Fibroblast of lung (primary cell): ENCODE data around the gene DCPS. TPM values are rescaled to one million over a fixed set of nuclear protein-coding genes. Genes with fewer than 3 reads are reported as not detected.
"Not testable (repeated sequence)": the region's sequence is repeated elsewhere in the genome, so short reads cannot be mapped to it uniquely, and the experiment has no call there.

ENCODE experiments used
- DNase-seq, 2 donors: peaks; one replicate each; pipeline versions ENCODE4 v3.0.0 to v3.0.0-alpha.2; 2010; ENCODE audit warnings: low read depth in 2 of 2
- H2AFZ ChIP-seq: 2 replicates; pipeline ENCODE4 v1.5.1; 2012; ENCODE audit warnings: low read length, control low read depth, inconsistent platforms
- H3K27ac ChIP-seq: 2 replicates; pipeline ENCODE4 v1.5.1; 2011; ENCODE audit warnings: low read length, control low read depth; ENCODE audit not compliant: insufficient read depth
- H3K27me3 ChIP-seq: 2 replicates; pipeline ENCODE4 v1.5.1; 2011; ENCODE audit warnings: mild to moderate bottlenecking, low read length; ENCODE audit not compliant: control insufficient read depth, insufficient read depth
- H3K36me3 ChIP-seq: 2 replicates; pipeline ENCODE4 v1.5.1; 2011; ENCODE audit warnings: low read length; ENCODE audit not compliant: control insufficient read depth, insufficient read depth
- H3K4me1 ChIP-seq: 2 replicates; pipeline ENCODE4 v1.5.1; 2011; ENCODE audit warnings: low read length; ENCODE audit not compliant: control insufficient read depth, insufficient read depth; ENCODE audit errors: extremely low read depth
- H3K4me2 ChIP-seq: 2 replicates; pipeline ENCODE4 v1.5.1; 2011; ENCODE audit warnings: low read length, control low read depth; ENCODE audit not compliant: insufficient read depth; ENCODE audit errors: extremely low read depth
- H3K4me3 ChIP-seq, 4 experiments: fragments of 200-600 bp in 1 of 4; sonication (generic) in 1 of 4; replicated peaks in 1 of 4; 2 replicates each; pipeline ENCODE4 v1.5.1; 2011 to 2016; ENCODE audit warnings: low read length in 4 of 4, low read depth in 3 of 4, mild to moderate bottlenecking in 3 of 4, control low read depth in 2 of 4, inconsistent platforms in 1 of 4, mixed read lengths in 1 of 4; ENCODE audit not compliant: insufficient read depth in 1 of 4; ENCODE audit errors: control extremely low read depth in 1 of 4
- H3K79me2 ChIP-seq: 2 replicates; pipeline ENCODE4 v1.5.1; 2012; ENCODE audit warnings: mild to moderate bottlenecking, low read length, inconsistent platforms; ENCODE audit not compliant: control insufficient read depth, insufficient read depth
- H3K9ac ChIP-seq: 2 replicates; pipeline ENCODE4 v1.5.1; 2011; ENCODE audit warnings: mild to moderate bottlenecking, low read length, control low read depth; ENCODE audit not compliant: insufficient read depth
- H3K9me3 ChIP-seq: 2 replicates; pipeline ENCODE4 v1.5.1; 2012; ENCODE audit warnings: low read depth, low read length; ENCODE audit not compliant: control insufficient read depth, insufficient read depth
- H4K20me1 ChIP-seq: 2 replicates; pipeline ENCODE4 v1.5.1; 2011; ENCODE audit warnings: low read length; ENCODE audit not compliant: control insufficient read depth, insufficient read depth; ENCODE audit errors: extremely low read depth
- EZH2 ChIP-seq: IDR thresholded peaks from 2 replicates; pipeline ENCODE4 v1.5.1; 2012; ENCODE audit warnings: low read length, control low read depth, mild to moderate bottlenecking; ENCODE audit errors: missing control alignments
- polyA plus RNA-seq, 2 donors: library from polyadenylated mRNA; depleted of rRNA in 1 of 2; stranded (reverse) in 1 of 2; unstranded in 1 of 2; fragments of >200 nt; gene quantifications; 2 replicates each; pipeline ENCODE4 v1.2.1, GENCODE V29; 2011 to 2012; ENCODE audit warnings: missing spikeins in 1 of 2
- total RNA-seq: library from RNA; depleted of rRNA; stranded (reverse); fragments of >200 nt; gene quantifications from 2 replicates; pipeline ENCODE4 v1.2.1, GENCODE V29; 2014
- TF ChIP-seq, protein P1 (sequence below), 2 donors: IDR thresholded peaks in 1 of 2; conservative IDR thresholded peaks in 1 of 2; 1 replicate in 1 of 2; 2 replicates in 1 of 2; pipeline ENCODE4 v1.5.1; 2011 to 2012; ENCODE audit warnings: low read length in 2 of 2, control low read depth in 1 of 2, inconsistent platforms in 1 of 2, low read depth in 1 of 2, mild to moderate bottlenecking in 1 of 2

The DCPS gene
- total and polyA plus RNA-seq, 2 donors (not counting 1 experiment from before 2014, with no cell fraction given): 13.0 to 22.7 TPM

GRCh38 chr11:126307706-126308105, 3.8 kb downstream of the DCPS start:
- H3K27me3 ChIP-seq: no peaks in the 10 kb centered on the region

GRCh38 chr11:126308271-126308671, 4.4 kb downstream of the DCPS start:
- H4K20me1 ChIP-seq: no peaks in the 10 kb centered on the region
- H3K4me3 ChIP-seq: no peak overlapping the region
- no peaks in the 10 kb centered on the region for H3K9me3 ChIP-seq
- no peak overlapping the region for H3K27ac ChIP-seq
- H3K79me2 ChIP-seq: no peaks in the 10 kb centered on the region
- peaks cover 3% of the 10 kb centered on the region for H3K36me3 ChIP-seq
- peaks cover 2% of the 10 kb centered on the region for H3K4me1 ChIP-seq
- no peak overlapping the region for H3K4me2 ChIP-seq
- no peak for DNase-seq
- no peak overlapping the region for H2AFZ ChIP-seq
- no peaks in the 10 kb centered on the region for H3K27me3 ChIP-seq
- TF ChIP-seq, protein P1, sequence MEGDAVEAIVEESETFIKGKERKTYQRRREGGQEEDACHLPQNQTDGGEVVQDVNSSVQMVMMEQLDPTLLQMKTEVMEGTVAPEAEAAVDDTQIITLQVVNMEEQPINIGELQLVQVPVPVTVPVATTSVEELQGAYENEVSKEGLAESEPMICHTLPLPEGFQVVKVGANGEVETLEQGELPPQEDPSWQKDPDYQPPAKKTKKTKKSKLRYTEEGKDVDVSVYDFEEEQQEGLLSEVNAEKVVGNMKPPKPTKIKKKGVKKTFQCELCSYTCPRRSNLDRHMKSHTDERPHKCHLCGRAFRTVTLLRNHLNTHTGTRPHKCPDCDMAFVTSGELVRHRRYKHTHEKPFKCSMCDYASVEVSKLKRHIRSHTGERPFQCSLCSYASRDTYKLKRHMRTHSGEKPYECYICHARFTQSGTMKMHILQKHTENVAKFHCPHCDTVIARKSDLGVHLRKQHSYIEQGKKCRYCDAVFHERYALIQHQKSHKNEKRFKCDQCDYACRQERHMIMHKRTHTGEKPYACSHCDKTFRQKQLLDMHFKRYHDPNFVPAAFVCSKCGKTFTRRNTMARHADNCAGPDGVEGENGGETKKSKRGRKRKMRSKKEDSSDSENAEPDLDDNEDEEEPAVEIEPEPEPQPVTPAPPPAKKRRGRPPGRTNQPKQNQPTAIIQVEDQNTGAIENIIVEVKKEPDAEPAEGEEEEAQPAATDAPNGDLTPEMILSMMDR (conservative IDR thresholded peaks at IDR 0.05 in 1 of 2, IDR thresholded peaks at IDR 0.05 in 1 of 2; ENCODE audit: low read depth in 1 of 2, low read length in 2 of 2): no peak
- no peak for TF ChIP-seq EZH2
- H3K9ac ChIP-seq: no peak overlapping the region

More at GRCh38 chr11:126307706-126308105, 3.8 kb downstream of the DCPS start:
- peak; percentile 39 to 66 for DNase-seq
- H3K79me2 ChIP-seq: no peaks in the 10 kb centered on the region
- no peak overlapping the region for H2AFZ ChIP-seq
- no peak overlapping the region for H3K4me3 ChIP-seq
- peaks cover 4% of the 10 kb centered on the region for H3K4me1 ChIP-seq
- H3K4me2 ChIP-seq: no peak overlapping the region
- H3K27ac ChIP-seq: no peak overlapping the region
- no peaks in the 10 kb centered on the region for H3K9me3 ChIP-seq
- H4K20me1 ChIP-seq: no peaks in the 10 kb centered on the region
- TF ChIP-seq EZH2: no peak
- TF ChIP-seq, protein P1 (conservative IDR thresholded peaks at IDR 0.05 in 1 of 2, IDR thresholded peaks at IDR 0.05 in 1 of 2; ENCODE audit: low read depth in 1 of 2, low read length in 2 of 2): peak; percentile 43 to 60
- no peak overlapping the region for H3K9ac ChIP-seq
- H3K36me3 ChIP-seq: peaks cover 3% of the 10 kb centered on the region

DNA sequence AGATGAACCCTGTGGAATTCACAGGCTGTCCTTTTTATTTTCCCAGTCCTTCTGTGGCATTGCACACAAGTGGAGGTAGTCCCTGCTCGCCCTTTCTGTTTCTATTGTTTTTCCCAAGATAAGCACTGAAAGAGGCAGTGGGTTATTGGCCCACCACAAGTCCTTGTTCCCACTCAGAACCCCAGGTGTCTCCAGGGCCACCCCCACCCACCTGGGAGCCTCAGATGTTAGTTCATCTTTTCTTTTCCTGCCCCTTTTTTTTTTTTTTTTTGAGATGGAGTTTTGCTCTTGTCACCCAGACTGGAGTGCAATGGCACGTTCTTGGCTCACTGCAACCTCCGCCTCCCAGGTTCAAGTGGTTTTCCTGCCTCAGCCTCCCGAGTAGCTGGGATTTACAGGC, 4.9 kb downstream of the DCPS start:
- H3K9me3 ChIP-seq, H3K4me3 ChIP-seq, H3K9ac ChIP-seq, H3K27me3 ChIP-seq, H3K4me2 ChIP-seq, H3K27ac ChIP-seq, H3K36me3 ChIP-seq, H3K79me2 ChIP-seq, DNase-seq, H2AFZ ChIP-seq, H3K4me1 ChIP-seq, H4K20me1 ChIP-seq: not testable (repeated sequence)
